Measurements from ENCODE around the gene NGEF.

GRCh38 chr2:233007270-233007669, 5.8 kb downstream of the NGEF start:
- TF ChIP-seq CTCF (IDR thresholded peaks at IDR 0.05; ENCODE audit: insufficient read depth, low read length) (no peak), POLR2AphosphoS5 (IDR thresholded peaks at IDR 0.05; ENCODE audit: low read depth) (no peak)
